GM19438 (cell line): ENCODE results near the gene SS18L1.
"Not testable (repeated sequence)": the region's sequence is repeated elsewhere in the genome, so short reads cannot be mapped to it uniquely, and the experiment has no call there.

Source experiments
- ATAC-seq: cut with Tn5 transposase; IDR thresholded peaks from one replicate; pipeline ENCODE4 v1.9.1; 2021; ENCODE audit warnings: low read depth; ENCODE audit not compliant: unreplicated experiment

The SS18L1 gene, protein sequence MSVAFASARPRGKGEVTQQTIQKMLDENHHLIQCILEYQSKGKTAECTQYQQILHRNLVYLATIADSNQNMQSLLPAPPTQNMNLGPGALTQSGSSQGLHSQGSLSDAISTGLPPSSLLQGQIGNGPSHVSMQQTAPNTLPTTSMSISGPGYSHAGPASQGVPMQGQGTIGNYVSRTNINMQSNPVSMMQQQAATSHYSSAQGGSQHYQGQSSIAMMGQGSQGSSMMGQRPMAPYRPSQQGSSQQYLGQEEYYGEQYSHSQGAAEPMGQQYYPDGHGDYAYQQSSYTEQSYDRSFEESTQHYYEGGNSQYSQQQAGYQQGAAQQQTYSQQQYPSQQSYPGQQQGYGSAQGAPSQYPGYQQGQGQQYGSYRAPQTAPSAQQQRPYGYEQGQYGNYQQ

DNA sequence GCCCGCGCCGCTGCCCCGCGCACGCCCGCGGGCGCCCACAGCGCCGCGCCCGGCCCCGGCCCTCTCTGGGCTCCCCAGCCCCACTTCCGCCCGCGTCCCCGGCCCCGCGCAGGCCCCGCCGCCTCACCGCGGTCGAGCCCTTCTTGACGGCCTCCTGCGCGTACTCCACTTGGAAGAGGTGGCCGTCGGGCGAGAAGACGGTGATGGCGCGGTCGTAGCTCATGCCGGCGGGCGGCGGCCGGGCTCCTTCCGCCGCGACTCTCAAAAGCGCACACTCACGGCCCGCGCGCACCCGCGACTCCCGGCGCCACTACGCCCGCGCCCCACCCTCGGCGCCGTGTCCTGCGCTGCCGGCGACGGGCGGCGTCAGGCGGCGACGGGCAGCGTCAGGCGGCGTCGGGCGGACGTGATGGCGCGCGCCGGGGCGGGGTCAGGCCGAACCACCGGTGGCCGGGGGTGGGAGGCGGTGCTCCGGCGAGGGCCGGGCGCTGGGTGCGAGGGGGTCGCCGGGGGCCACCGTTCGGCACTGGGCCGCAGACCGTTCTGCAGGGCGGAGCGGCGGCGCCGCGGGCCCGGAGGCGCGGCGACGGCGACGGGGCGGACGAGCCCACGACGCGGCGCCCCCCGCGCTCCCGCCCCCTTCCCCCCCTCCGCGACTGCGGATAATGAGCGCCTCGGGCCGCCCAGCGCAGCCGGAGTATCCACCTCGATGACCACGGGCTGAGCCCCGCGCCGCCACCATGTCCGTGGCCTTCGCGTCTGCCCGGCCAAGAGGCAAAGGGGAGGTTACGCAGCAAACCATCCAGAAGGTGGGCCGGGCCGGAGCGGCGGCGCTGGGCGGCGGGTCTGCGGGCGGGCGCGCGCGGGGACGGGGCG is at the start of gene SS18L1, which contains the start of gene PSMA7:
TSS of gene SS18L1 (plus strand) at position 689 of the 876 bp plus-strand sequence. CDS start at position 741, 52 bp downstream.
TSS of gene PSMA7 (minus strand) at position 314 of the 876 bp plus-strand sequence. CDS start at position 223, 91 bp downstream.
- peak; percentile 69 for ATAC-seq

DNA sequence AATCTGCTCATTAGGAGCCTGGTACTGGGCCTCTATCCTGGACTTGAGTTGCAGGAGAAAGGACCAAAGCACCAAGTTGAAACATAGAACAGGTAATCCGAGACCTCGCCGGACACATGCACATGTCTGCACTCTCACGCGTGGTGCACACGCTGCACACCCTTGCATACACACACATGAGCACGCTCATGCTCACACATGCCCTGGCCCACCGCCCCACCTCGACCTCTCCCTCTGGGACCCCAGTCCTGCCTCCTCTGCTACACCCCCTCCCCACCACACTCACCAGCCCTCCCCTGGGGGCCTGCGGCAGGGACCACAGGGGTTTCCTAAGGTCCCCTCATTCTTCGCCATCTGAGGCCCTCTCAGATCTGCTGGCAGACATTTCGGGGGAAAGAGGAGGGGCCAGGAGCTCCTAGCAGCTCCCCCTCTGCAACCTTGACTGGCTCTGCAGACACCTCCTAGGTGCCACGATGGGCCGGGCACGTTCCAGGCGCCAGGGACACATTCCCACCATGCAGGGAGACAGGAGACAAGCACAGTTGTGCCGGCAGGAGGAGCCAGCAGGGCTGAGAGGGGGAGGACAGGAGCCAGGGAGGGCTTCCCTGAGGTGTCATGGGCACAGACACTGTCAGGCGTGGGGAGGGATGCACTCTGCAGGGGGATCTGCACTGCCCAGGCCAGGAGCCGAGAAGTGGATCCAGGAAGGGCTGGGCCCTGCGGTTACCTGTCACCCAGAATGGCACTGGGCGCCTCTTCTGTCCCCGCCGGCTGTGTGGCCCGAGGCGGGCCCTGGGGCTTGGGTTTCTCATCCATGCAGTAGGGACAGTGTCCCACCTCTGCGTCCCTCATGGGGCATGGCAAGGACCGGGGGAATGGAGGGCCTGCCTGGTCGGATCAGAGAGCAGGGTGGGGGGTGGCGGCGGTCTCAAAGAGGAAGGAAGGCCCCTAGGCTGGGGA is 46.9 kb upstream of the SS18L1 start:
- no peak for ATAC-seq

DNA sequence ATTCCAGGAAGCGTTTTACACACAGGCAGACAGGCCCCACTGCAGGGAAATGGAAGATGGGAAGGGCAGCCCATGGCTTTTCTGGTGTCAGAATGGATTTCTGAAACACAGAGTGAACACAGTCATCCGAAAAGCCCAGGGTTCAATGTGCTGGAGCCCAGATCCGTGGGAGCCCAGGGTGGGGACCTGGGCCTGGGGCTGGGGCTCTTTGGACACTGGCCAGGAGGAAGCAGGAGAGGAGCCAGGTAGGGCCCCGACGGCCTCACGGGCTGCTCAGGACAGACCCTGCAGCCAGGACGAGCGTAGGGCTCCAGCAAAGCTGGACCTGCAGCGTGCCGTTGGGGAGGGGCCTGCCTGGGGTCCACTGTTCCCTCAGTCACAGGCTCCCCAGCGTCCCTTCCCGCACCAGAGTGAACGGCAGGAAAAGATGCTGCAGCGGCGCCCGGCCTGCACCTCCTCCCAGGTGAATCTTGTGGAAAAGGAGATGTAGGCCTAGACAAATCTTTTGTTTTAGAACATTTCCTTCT is 45.6 kb upstream of the SS18L1 start:
- ATAC-seq = no peak

DNA sequence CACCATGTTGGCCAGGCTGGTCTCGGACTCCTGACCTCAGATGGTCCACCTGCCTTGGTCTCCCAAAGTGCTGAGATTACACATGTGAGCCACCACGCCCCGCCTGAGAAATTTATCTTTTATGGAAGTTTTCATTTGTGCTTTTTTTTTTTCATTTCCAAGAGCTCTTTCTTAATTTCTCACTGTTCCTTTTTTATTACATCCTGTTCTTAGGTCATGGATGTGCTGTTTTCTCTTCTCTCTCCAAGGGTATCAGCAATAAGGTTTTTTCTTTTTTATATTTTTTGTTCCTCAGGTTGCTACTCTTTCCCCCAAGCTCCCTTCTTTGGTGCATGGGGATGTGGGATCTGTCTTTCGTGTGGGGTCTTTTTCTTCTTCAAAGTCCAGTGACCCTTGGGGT is 42.5 kb upstream of the SS18L1 start:
- no peak for ATAC-seq

DNA sequence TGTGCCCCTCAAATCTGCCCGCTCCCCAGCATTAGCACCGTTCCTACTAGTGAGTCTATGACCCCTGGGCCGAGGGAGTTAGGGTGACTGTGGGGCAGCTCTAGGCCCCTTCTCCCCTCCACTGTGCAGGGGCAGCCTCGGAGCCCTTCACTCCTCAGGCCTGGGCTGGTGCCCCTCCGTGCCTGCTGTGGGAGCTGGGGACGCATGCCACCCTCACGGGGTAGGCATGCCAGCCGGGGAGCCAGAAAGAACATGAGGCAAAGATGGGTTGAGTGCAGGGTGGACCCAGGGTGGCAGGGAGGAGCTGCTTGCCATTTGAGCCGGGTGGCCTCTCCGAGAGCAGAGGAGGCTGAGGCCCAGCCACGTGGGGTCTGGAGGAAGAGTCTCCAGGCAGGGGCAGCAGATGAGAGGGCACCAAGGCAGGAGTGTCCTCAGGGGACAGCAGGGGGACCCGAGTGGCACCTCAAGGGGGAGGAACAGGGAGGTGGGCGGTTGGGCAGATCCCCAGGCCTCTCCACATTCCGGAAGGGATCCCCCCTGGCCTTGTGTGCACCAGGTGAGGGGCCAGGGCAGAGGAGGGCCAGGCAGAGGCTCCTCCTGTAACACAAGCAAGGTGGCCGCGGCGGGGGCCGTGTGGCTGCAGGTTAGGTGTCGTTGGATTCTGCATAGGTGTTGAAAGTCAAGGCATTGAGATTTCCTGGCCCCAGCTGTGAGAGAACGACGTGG is 39.9 kb upstream of the SS18L1 start:
- no peak for ATAC-seq

DNA sequence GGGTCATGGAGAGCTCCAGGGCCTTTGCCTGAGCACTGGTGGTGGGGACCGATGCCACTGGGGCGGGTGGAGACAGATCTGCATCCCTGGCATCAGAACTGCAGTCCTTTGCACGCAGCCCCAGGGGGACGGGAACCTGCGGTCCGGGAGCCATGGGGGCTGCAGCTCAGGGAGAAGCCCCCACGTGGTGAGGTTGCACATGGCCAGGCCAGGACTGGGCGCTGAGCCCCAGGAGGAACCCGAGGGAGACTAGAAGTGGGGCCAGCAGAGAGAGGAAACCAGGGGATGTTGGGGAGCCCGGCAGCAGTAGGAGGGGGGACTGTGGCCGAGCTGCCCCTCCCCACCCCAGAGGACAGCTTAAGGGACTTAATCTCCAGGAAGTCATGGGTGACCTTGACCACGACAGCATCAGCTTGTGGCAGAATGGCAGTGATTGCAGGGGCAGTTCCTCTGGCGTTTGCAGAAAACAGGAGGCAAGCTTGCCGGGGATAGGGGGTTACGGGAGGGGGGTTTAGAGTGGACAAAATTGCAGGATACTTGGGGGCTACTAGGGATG is 39.3 kb upstream of the SS18L1 start:
- no peak for ATAC-seq

DNA sequence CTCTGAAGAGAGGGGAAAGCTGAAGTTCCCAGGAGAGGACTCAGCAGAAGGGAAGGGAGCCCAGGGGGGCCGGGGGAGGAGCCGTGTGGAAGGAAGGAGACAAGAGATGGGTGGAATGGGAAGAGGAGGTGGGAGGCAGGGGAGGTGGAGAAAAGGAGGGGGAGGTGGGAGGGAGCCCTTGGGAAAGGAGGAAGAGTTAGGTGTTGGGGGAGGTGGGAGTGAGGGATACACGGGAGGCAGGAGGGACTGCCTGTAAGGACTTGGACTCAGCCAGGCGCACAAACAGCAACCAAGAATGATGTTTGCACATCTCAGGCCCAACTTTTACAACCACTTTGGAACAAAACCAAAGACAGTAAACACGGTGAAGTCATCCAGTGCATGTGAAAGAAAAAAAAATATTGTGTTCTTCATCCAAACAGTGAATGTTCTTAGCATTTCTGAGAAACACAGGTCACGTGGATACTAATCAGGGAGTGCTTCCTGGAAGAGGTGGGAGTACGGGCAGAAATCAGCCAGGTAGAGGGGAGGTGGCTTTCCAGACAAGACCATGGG is 38.7 kb upstream of the SS18L1 start:
- ATAC-seq = no peak

DNA sequence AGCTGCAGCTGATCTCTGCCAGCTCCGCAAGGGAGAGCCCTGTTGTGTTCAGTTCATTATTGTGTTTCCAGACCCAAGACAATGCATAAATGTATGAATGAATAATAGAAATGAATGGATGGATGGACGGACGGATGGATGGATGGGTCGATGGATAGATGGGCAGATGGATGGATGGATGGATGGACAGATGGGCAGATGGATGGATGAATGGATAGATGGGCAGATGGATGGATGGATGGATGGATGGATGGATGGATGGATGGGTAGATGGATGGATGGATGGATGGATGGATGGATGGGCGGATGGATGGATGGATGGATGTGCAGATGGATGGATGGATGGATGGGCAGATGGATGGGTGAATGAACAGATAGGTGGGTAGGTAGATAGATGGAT is 38.0 kb upstream of the SS18L1 start:
- ATAC-seq = no peak

DNA sequence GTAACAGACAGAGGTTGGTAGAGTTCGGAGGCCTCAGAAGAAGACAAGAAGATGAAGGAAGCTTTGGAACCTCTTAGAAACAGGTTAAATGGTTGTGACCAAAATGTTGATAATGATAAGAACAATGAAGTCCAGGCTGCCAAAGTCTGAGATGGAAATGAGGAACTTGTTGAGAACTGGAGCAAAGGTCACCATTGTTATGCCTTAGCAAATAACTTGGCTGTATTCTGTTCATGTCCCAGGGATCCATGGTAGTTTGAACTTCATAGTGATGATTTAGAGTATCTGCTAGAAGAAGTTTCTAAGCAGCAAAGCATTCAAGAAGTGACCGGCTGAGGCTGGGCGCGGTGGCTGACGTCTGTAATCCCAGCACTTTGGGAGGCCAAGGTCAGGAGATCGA is 32.4 kb upstream of the SS18L1 start:
- ATAC-seq = no peak

DNA sequence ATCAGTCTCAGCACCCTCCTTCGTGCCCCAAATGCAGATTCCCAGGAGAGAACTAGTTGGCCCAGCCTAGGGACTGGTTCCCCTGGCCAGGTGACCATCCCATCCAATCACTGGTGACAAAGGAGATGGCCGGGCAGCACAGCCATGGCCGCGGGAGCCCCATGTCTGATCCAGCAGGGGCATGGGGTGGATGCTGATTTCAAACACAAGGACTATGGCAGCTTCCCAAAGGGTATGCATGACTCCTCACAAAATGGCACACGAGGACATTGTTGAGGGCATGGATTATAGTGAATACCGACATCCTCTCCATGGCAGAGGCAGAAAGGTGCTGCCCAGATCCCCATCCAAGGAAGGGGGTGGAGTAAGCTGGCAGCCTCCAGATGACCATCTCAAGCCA is 31.2 kb upstream of the SS18L1 start:
- no peak for ATAC-seq

DNA sequence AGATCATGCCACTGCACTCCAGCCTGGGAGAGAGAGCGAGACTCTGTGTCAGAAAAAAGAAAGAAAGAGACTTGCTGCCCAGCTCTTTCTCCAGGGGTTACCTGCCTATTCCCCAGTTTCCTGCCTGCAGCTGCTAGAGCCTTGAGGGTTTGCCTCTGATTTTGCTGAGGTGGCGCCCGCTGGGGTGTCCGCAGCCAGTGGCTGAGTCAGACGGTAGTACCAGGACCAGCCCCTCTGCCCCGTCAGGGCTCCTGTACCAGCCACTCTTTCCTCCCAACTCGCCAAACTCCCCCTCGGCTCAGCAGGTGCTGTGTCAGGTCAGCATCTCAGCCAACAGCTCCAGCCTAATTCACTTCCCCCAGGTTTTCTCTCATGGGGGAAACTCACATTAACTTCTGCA is 28.7 kb upstream of the SS18L1 start:
- ATAC-seq = no peak

DNA sequence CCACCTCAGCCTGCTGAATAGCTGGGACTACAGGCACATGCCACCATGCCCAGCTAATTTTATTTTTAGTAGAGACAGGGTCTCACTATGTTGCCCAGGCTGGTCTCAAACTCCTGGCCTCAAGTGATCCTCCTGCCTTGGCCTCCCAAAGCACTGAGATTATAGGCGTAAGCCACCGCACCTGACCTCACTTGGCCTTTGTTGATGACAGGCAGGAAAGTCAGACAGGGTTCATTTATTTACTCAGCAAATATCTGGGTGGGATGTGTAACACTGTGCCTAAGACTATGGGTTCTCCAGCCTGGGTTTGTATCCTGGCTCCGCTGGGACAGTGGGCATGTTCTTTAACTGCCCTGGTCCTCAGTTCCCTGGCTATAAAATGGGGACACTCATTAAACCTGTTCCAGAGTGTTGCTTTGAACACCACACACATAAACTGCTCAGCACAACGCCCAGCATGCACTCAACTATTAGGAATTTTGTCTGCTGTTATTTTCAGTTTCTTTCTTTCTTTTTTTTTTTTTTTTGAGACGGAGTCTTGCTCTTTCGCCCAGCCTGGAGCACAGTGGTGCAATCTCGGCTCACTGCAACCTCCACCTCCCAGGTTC is 27.7 kb upstream of the SS18L1 start:
- ATAC-seq = not testable (repeated sequence)

DNA sequence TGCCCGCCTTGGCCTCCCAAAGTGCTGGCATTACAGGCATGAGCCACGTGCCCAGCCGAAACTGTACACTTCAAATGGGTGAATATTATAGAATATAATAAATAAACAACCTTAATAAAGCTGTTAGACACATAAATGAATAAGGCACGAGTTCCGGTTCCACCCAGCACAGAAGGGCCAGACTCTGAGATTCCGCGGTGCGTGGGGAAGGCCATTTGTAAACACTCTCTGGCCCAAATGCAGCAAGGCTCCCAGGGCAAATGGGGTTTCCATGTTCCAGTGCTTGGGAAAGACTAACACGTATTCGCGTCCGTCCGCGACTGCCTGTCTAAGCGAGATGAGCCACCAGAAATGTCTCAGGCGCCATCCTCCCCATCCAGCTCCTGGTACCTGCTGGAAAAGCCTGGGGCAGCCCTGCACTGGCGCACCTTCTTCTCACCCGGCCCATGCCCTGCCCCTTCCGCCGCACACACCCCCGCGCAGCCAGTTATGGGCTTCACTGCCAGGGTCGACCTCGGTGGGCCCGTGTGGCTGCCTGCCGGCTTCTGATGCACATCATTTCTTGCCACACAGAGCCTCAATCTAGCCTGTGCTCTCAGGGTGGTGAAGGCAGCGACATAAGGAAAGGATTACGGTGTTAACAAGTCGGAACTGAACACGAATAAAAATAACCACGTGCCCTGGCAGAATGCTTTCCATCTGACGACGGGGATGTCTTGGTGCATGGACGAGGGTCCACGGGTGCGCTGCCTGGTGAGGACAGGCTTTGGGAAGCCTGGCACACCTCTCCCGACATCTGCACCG is 26.8 kb upstream of the SS18L1 start:
- no peak for ATAC-seq

DNA sequence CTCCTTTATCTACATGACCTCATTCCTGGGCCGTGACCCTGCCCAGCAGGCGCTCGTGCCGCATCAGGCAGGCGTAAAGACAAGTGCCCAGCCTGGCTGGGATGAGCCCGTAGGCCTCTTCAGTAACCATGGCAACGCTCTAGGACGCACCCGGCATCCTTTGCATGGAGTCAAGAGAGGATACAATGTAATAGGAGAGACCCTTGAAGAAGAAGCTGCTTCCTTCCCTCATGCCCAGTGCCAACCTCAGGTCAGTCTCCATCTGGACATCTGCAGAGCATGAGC is 26.3 kb upstream of the SS18L1 start:
- ATAC-seq = no peak

DNA sequence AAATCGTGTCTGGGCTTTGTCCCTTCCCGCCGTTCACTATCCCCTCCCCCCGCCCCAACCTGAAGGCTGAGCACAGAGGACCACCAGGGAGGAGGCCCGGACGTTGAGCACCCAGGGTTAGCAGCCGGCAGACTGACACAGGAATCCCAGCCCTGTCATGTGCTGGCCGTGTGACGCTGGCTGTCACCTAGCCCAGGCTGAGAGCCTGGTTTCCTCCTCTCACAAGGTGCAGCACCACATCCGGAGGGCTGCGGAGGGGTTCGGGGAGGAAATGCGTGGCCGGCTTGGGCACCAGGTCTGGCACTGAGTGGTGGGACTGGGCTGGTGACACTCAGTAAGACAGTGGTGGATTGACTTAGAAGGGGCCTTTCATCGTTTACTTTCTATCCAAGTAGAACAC is 25.9 kb upstream of the SS18L1 start:
- no peak for ATAC-seq

DNA sequence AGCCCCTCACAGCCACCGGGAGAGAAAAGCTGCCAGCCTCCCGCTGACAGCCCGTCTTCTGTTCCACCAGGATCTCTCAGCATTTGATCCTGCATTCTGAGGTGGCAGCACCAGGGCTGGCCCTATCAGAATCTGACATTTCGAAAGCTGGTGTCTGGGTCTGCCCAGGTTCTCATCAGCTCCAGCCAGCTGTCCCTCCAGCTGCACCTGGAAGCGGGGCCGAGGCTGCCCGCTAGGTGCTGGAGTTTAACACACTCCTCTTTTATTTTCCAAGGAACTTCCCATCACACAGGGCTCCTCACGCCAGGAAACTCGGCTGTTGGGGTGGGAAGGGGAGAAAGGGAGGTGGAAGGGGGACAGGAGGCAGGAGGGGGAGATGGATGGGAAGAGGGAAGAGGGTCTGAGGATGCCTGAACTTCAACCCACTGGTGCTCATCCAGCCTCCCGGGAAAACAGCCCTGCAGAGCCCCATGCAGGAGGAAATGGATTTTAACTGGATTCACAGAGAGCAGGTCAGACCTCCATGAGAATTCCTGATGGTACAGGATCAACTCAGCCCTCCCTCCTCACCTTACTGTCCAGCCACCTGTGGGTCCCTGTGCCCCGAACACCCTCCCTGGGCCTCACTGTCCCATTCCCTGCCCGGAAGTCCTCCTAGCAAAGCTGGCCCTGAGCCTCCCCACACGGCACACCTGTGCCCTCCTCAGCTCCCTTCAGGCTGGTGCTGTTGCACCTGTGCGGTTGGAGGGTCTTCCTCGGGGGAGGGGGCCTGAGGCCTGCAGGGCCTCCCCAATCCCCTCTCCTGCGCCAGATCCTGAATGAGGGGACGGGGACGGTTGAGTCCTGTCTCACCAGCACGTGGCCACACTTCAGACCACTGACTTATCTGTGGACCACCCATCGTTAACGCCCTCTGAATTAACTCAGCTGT is 25.2 kb upstream of the SS18L1 start:
- no peak for ATAC-seq

DNA sequence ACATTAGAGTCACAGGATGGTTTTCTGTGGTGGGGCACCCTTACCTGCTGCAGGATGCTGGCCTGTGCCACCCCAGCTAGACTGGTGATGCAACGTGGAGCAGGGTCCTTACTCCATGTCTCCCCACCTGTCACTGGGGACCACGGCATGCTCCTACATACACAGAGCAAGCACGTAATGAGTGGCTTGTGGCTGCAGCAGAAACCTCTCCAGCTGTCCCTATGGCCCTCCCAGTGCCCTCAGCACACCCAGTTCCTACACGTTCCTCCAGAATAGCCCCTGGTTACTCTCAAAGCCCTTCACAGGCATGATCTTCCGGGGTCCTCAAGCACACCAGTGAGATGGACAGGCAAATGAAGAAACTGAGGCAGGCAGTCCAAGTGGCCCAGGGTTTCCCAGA is 24.5 kb upstream of the SS18L1 start:
- ATAC-seq = no peak
